ENCODE results near the gene VCL.
"Not testable (repeated sequence)": the region's sequence is repeated elsewhere in the genome, so short reads cannot be mapped to it uniquely, and the experiment has no call there.

Gene VCL

GRCh38 chr10:73997787-73998622, at the start of gene VCL:
VCL (plus strand) TSS chr10:73998116; CDS start chr10:73998208, 92 bp downstream.
- Mint-ChIP-seq H3K36me3 (peaks cover 21% of the 10 kb centered on the region), H3K4me1 (peaks cover 55% of the 10 kb centered on the region), H3K9me3 (no peaks in the 10 kb centered on the region), H3K27ac (peak within 1 kb of the TSS; percentile 95), H3K4me3 (peak within 1 kb of the TSS; percentile 92)
- ATAC-seq (peak; percentile 99), DNase-seq (ENCODE audit: low spot score in 2 of 2) (peak; percentile 92 to 97)

GRCh38 chr10:73948947-73949633, 48.8 kb upstream of the VCL start:
- H3K36me3 Mint-ChIP-seq: no peaks in the 10 kb centered on the region
- H3K4me3 Mint-ChIP-seq: no peak overlapping the region
- DNase-seq (ENCODE audit: low spot score in 2 of 2) (no peak), ATAC-seq (no peak)
- peaks cover 9% of the 10 kb centered on the region for H3K4me1 Mint-ChIP-seq
- H3K9me3 Mint-ChIP-seq: no peaks in the 10 kb centered on the region
- H3K27ac Mint-ChIP-seq: no peak overlapping the region

GRCh38 chr10:73950155-73950948, 47.6 kb upstream of the VCL start:
- ATAC-seq: no peak
- no peak overlapping the region for H3K27ac Mint-ChIP-seq
- no peaks in the 10 kb centered on the region for H3K9me3 Mint-ChIP-seq
- no peak overlapping the region for H3K4me3 Mint-ChIP-seq
- no peaks in the 10 kb centered on the region for H3K36me3 Mint-ChIP-seq
- no peak for DNase-seq (ENCODE audit: low spot score in 2 of 2)
- peaks cover 11% of the 10 kb centered on the region for H3K4me1 Mint-ChIP-seq

- Mint-ChIP-seq H3K4me1 (peaks cover 36% of the 10 kb centered on the region), H3K36me3 (no peaks in the 10 kb centered on the region), H3K4me3 (no peak overlapping the region), H3K9me3 (no peaks in the 10 kb centered on the region), H3K27ac (no peak overlapping the region)
- DNase-seq (ENCODE audit: low spot score in 2 of 2) (no peak), ATAC-seq (no peak)
Measured at GRCh38 chr10:73953665-73954064, 44.3 kb upstream of the VCL start.

GRCh38 chr10:73954737-73955136, 43.2 kb upstream of the VCL start:
- H3K4me3 Mint-ChIP-seq: no peak overlapping the region
- peaks cover 45% of the 10 kb centered on the region for H3K4me1 Mint-ChIP-seq
- no peak overlapping the region for H3K27ac Mint-ChIP-seq
- ATAC-seq (no peak), DNase-seq (ENCODE audit: low spot score in 2 of 2) (no peak)
- no peaks in the 10 kb centered on the region for H3K9me3 Mint-ChIP-seq
- no peaks in the 10 kb centered on the region for H3K36me3 Mint-ChIP-seq

GRCh38 chr10:73955719-73956118, 42.2 kb upstream of the VCL start:
- peaks cover 55% of the 10 kb centered on the region for H3K4me1 Mint-ChIP-seq
- no peaks in the 10 kb centered on the region for H3K9me3 Mint-ChIP-seq
- DNase-seq (ENCODE audit: low spot score in 2 of 2) (no peak), ATAC-seq (no peak)
- peak overlapping the region; percentile 70 for H3K27ac Mint-ChIP-seq
- H3K4me3 Mint-ChIP-seq: no peak overlapping the region
- no peaks in the 10 kb centered on the region for H3K36me3 Mint-ChIP-seq

- Mint-ChIP-seq H3K9me3 (no peaks in the 10 kb centered on the region), H3K27ac (peak overlapping the region; percentile 81), H3K36me3 (no peaks in the 10 kb centered on the region), H3K4me1 (peaks cover 61% of the 10 kb centered on the region), H3K4me3 (peak overlapping the region; percentile 68)
- ATAC-seq (peak; percentile 88), DNase-seq (ENCODE audit: low spot score in 2 of 2) (peak in 1 of 2 donors; percentile 57)
Measured at GRCh38 chr10:73956476-73957359, 41.2 kb upstream of the VCL start.

GRCh38 chr10:73959484-73960243, 38.3 kb upstream of the VCL start:
- Mint-ChIP-seq H3K4me1 (peaks cover 52% of the 10 kb centered on the region), H3K4me3 (no peak overlapping the region), H3K36me3 (no peaks in the 10 kb centered on the region), H3K9me3 (no peaks in the 10 kb centered on the region), H3K27ac (peak overlapping the region; percentile 63)
- DNase-seq (ENCODE audit: low spot score in 2 of 2): no peak
- peak; percentile 45 for ATAC-seq

GRCh38 chr10:73962386-73962785, 35.5 kb upstream of the VCL start:
- H3K4me1 Mint-ChIP-seq: peaks cover 38% of the 10 kb centered on the region
- no peak for ATAC-seq
- H3K36me3 Mint-ChIP-seq: no peaks in the 10 kb centered on the region
- no peak for DNase-seq (ENCODE audit: low spot score in 2 of 2)
- H3K9me3 Mint-ChIP-seq: no peaks in the 10 kb centered on the region
- H3K4me3 Mint-ChIP-seq: no peak overlapping the region
- H3K27ac Mint-ChIP-seq: no peak overlapping the region

- H3K36me3 Mint-ChIP-seq; H3K4me3 Mint-ChIP-seq; ATAC-seq; DNase-seq (ENCODE audit: low spot score in 2 of 2); H3K9me3 Mint-ChIP-seq; H3K27ac Mint-ChIP-seq: not testable (repeated sequence)
- peaks cover 43% of the 10 kb centered on the region for H3K4me1 Mint-ChIP-seq
Measured at GRCh38 chr10:73963533-73963932, 34.4 kb upstream of the VCL start.

GRCh38 chr10:73964743-73965142, 33.2 kb upstream of the VCL start:
- no peak for ATAC-seq
- no peak for DNase-seq (ENCODE audit: low spot score in 2 of 2)
- Mint-ChIP-seq H3K36me3 (no peaks in the 10 kb centered on the region), H3K27ac (no peak overlapping the region), H3K4me3 (no peak overlapping the region), H3K4me1 (peaks cover 36% of the 10 kb centered on the region), H3K9me3 (no peaks in the 10 kb centered on the region)

GRCh38 chr10:73965267-73965889, 32.5 kb upstream of the VCL start:
- not testable (repeated sequence) for H3K9me3 Mint-ChIP-seq; H3K4me3 Mint-ChIP-seq; H3K27ac Mint-ChIP-seq; DNase-seq (ENCODE audit: low spot score in 2 of 2); ATAC-seq; H3K36me3 Mint-ChIP-seq
- peaks cover 30% of the 10 kb centered on the region for H3K4me1 Mint-ChIP-seq

GRCh38 chr10:73965890-73966768, 31.8 kb upstream of the VCL start:
- Mint-ChIP-seq H3K27ac (no peak overlapping the region), H3K4me3 (no peak overlapping the region)

More at GRCh38 chr10:73965890-73966768, 31.8 kb upstream of the VCL start:
- no peak for ATAC-seq
- no peaks in the 10 kb centered on the region for H3K9me3 Mint-ChIP-seq
- DNase-seq (ENCODE audit: low spot score in 2 of 2): no peak
- H3K4me1 Mint-ChIP-seq: peaks cover 22% of the 10 kb centered on the region
- H3K36me3 Mint-ChIP-seq: no peaks in the 10 kb centered on the region
